ENCODE data around the gene ENAH.

ENAH gene

GRCh38 chr1:225545649-225546048 is 107.3 kb downstream of the ENAH start:
- H3K4me3 ChIP-seq (ENCODE audit: low read depth, low read length), result no peak overlapping the region
- no peak for DNase-seq (ENCODE audit: low read depth)
- no peak for TF ChIP-seq CTCF (IDR thresholded peaks at IDR 0.05; ENCODE audit: low read depth, low read length, missing control alignments)

GRCh38 chr1:225544924-225545323 is 108.0 kb downstream of the ENAH start:
- TF ChIP-seq CTCF (IDR thresholded peaks at IDR 0.05; ENCODE audit: low read depth, low read length, missing control alignments), result no peak
- DNase-seq (ENCODE audit: low read depth), result no peak
- H3K4me3 ChIP-seq (ENCODE audit: low read depth, low read length), result no peak overlapping the region

- no peak for TF ChIP-seq CTCF (IDR thresholded peaks at IDR 0.05; ENCODE audit: low read depth, low read length, missing control alignments)
- DNase-seq (ENCODE audit: low read depth), result no peak
- H3K4me3 ChIP-seq (ENCODE audit: low read depth, low read length), result no peak overlapping the region
Measured at GRCh38 chr1:225544263-225544662, 108.7 kb downstream of the ENAH start.

- no peak for DNase-seq (ENCODE audit: low read depth)
- H3K4me3 ChIP-seq (ENCODE audit: low read depth, low read length), result no peak overlapping the region
- TF ChIP-seq CTCF (IDR thresholded peaks at IDR 0.05; ENCODE audit: low read depth, low read length, missing control alignments), result no peak
Measured at GRCh38 chr1:225543350-225543749, 109.6 kb downstream of the ENAH start.

GRCh38 chr1:225541383-225541782 is 111.5 kb downstream of the ENAH start:
- H3K4me3 ChIP-seq (ENCODE audit: low read depth, low read length), result no peak overlapping the region
- no peak for DNase-seq (ENCODE audit: low read depth)
- TF ChIP-seq CTCF (IDR thresholded peaks at IDR 0.05; ENCODE audit: low read depth, low read length, missing control alignments), result no peak

GRCh38 chr1:225539575-225539974 is 113.3 kb downstream of the ENAH start:
- no peak overlapping the region for H3K4me3 ChIP-seq (ENCODE audit: low read depth, low read length)

More at GRCh38 chr1:225539575-225539974, 113.3 kb downstream of the ENAH start:
- no peak for TF ChIP-seq CTCF (IDR thresholded peaks at IDR 0.05; ENCODE audit: low read depth, low read length, missing control alignments)
- no peak for DNase-seq (ENCODE audit: low read depth)

All from GM12864 (cell line).